H9 (cell line): ENCODE data around the gene SERPINB2. TPM values are rescaled to one million over a fixed set of nuclear protein-coding genes. Genes with fewer than 3 reads are reported as not detected.

Experiments used
- DNase-seq: peaks from one replicate; pipeline ENCODE4 v3.0.0-alpha.2; 2017
- H2AFZ ChIP-seq: one replicate; pipeline ENCODE4 v1.6.1; 2013; ENCODE audit warnings: mild to moderate bottlenecking, low read length, control low read depth, moderate library complexity
- H2AK5ac ChIP-seq: 2 replicates; pipeline ENCODE4 v1.6.1; 2013; ENCODE audit warnings: low read length, control low read depth, mixed read lengths; ENCODE audit not compliant: insufficient read length
- H2BK120ac ChIP-seq: one replicate; pipeline ENCODE4 v1.6.1; 2013; ENCODE audit warnings: low read depth, mild to moderate bottlenecking, low read length, control low read depth, inconsistent platforms; ENCODE audit not compliant: poor library complexity, severe bottlenecking
- H2BK12ac ChIP-seq: 2 replicates; pipeline ENCODE4 v1.6.1; 2013; ENCODE audit warnings: low read length, control low read depth, mixed read lengths, low read depth; ENCODE audit not compliant: insufficient read length
- H2BK15ac ChIP-seq: 2 replicates; pipeline ENCODE4 v1.6.1; 2013; ENCODE audit warnings: low read depth, low read length, control low read depth
- H2BK20ac ChIP-seq: one replicate; pipeline ENCODE4 v1.6.1; 2013; ENCODE audit warnings: low read depth, mild to moderate bottlenecking, low read length, control low read depth, inconsistent platforms; ENCODE audit not compliant: poor library complexity, severe bottlenecking
- H2BK5ac ChIP-seq: 2 replicates; pipeline ENCODE4 v1.6.1; 2013; ENCODE audit warnings: low read length, control low read depth, mixed read lengths; ENCODE audit not compliant: insufficient read length
- H3K14ac ChIP-seq: 2 replicates; pipeline ENCODE4 v1.6.1; 2013; ENCODE audit warnings: low read length, control low read depth; ENCODE audit not compliant: insufficient read depth
- H3K18ac ChIP-seq: 2 replicates; pipeline ENCODE4 v1.6.1; 2013; ENCODE audit warnings: low read depth, mild to moderate bottlenecking, mixed read lengths, low read length, control low read depth; ENCODE audit not compliant: insufficient read length
- H3K23ac ChIP-seq: 2 replicates; pipeline ENCODE4 v1.6.1; 2013; ENCODE audit warnings: low read length, control low read depth, mixed read lengths, low read depth; ENCODE audit not compliant: insufficient read length
- H3K23me2 ChIP-seq: 2 replicates; pipeline ENCODE4 v1.6.1; 2013; ENCODE audit warnings: low read depth, mild to moderate bottlenecking, mixed read lengths, low read length, control low read depth; ENCODE audit not compliant: insufficient read length, poor library complexity, severe bottlenecking
- H3K27ac ChIP-seq: 2 replicates; pipeline ENCODE4 v1.5.1; 2013; ENCODE audit warnings: low read length, control low read depth, mixed read lengths, low read depth; ENCODE audit not compliant: insufficient read length
- H3K27me3 ChIP-seq: 2 replicates; pipeline ENCODE4 v1.6.1; 2013; ENCODE audit warnings: low read length, control low read depth, inconsistent platforms; ENCODE audit not compliant: insufficient read depth
- H3K4ac ChIP-seq: 2 replicates; pipeline ENCODE4 v1.6.1; 2013; ENCODE audit warnings: low read depth, mild to moderate bottlenecking, control low read depth, inconsistent platforms, low read length, moderate library complexity
- H3K4me1 ChIP-seq: 2 replicates; pipeline ENCODE4 v1.6.1; 2013; ENCODE audit warnings: low read length, control low read depth, inconsistent platforms; ENCODE audit not compliant: insufficient read depth
- H3K4me2 ChIP-seq: 2 replicates; pipeline ENCODE4 v1.6.1; 2013; ENCODE audit warnings: low read length, control low read depth, mixed read lengths; ENCODE audit not compliant: insufficient read length, insufficient read depth
- H3K56ac ChIP-seq: 2 replicates; pipeline ENCODE4 v1.6.1; 2013; ENCODE audit warnings: low read depth, mild to moderate bottlenecking, mixed read lengths, low read length, control low read depth; ENCODE audit not compliant: insufficient read length
- H3K79me1 ChIP-seq: 2 replicates; pipeline ENCODE4 v1.6.1; 2013; ENCODE audit warnings: low read depth, mild to moderate bottlenecking, moderate library complexity, low read length, control low read depth, inconsistent platforms; ENCODE audit not compliant: insufficient read depth, poor library complexity, severe bottlenecking
- H3K79me2 ChIP-seq: 2 replicates; pipeline ENCODE4 v1.6.1; 2013; ENCODE audit warnings: low read length, control low read depth, inconsistent platforms; ENCODE audit not compliant: insufficient read depth
- H3K9ac ChIP-seq: 2 replicates; pipeline ENCODE4 v1.6.1; 2013; ENCODE audit warnings: low read length, control low read depth, mixed read lengths; ENCODE audit not compliant: insufficient read length; ENCODE audit errors: extremely low read depth
- H3K9me3 ChIP-seq: one replicate; pipeline ENCODE4 v1.6.1; 2013; ENCODE audit warnings: low read depth, low read length, inconsistent platforms; ENCODE audit not compliant: control insufficient read depth
- H3T11ph ChIP-seq: one replicate; pipeline ENCODE4 v1.6.1; 2013; ENCODE audit warnings: mild to moderate bottlenecking, low read length, control low read depth, inconsistent platforms
- H4K20me1 ChIP-seq: one replicate; pipeline ENCODE4 v1.6.1; 2013; ENCODE audit not compliant: control insufficient read depth, insufficient read length, insufficient read depth
- H4K5ac ChIP-seq: 2 replicates; pipeline ENCODE4 v1.6.1; 2013; ENCODE audit warnings: low read depth, mild to moderate bottlenecking, mixed read lengths, low read length, control low read depth; ENCODE audit not compliant: insufficient read length
- H4K8ac ChIP-seq: replicated peaks from 2 replicates; pipeline ENCODE4 v1.6.1; 2013; ENCODE audit warnings: low read length, control low read depth, mixed read lengths, low read depth; ENCODE audit not compliant: insufficient read length
- H4K91ac ChIP-seq: 2 replicates; pipeline ENCODE4 v1.6.1; 2013; ENCODE audit warnings: low read depth, mild to moderate bottlenecking, moderate library complexity, mixed read lengths, low read length, control low read depth; ENCODE audit not compliant: insufficient read length
- H3K27ac Mint-ChIP-seq, 3 experiments: 2 replicates in 2 of 3; 3 replicates in 1 of 3; pipeline ENCODE4 v1.8.0; 2020 to 2021; ENCODE audit warnings: mixed read lengths in 3 of 3, mild to moderate bottlenecking in 1 of 3, moderate library complexity in 1 of 3
- H3K27me3 Mint-ChIP-seq: 2 replicates; pipeline ENCODE4 v1.8.0; 2021; ENCODE audit warnings: low read depth, mild to moderate bottlenecking, moderate library complexity, mixed read lengths
- H3K36me3 Mint-ChIP-seq, 3 experiments: 2 replicates in 2 of 3; 3 replicates in 1 of 3; pipeline ENCODE4 v1.8.0; 2020 to 2021; ENCODE audit warnings: low read depth in 3 of 3, mixed read lengths in 3 of 3; ENCODE audit not compliant: insufficient read depth in 1 of 3
- H3K4me1 Mint-ChIP-seq, 2 experiments: 2 replicates each; pipeline ENCODE4 v1.8.0; 2020; ENCODE audit warnings: mixed read lengths in 2 of 2
- H3K4me3 Mint-ChIP-seq, 2 experiments: 2 replicates in 1 of 2; 3 replicates in 1 of 2; pipeline ENCODE4 v1.8.0; 2020 to 2021; ENCODE audit warnings: mild to moderate bottlenecking in 2 of 2, mixed read lengths in 2 of 2, moderate library complexity in 1 of 2
- H3K9me3 Mint-ChIP-seq, 2 experiments: 2 replicates in 1 of 2; 3 replicates in 1 of 2; pipeline ENCODE4 v1.8.0; 2020; ENCODE audit warnings: mild to moderate bottlenecking in 2 of 2, mixed read lengths in 2 of 2, moderate library complexity in 1 of 2
- WGBS: extraction: QIAGEN DNeasy Blood & Tissue Kit; methylation state at CpG from one replicate; pipeline ENCODE4 v1.1.7; 2013; ENCODE audit warnings: missing lambda C conversion rate, low lambda C conversion rate, mixed read lengths; ENCODE audit not compliant: insufficient read length; ENCODE audit errors: extremely low coverage; 5-methylcytosine and 5-hydroxymethylcytosine counted together
- total RNA-seq: library from RNA; stranded (reverse); gene quantifications from 2 replicates; pipeline ENCODE4 v1.2.1, GENCODE V29; 2021
- TF ChIP-seq, protein P1 (sequence below): fragments of 200-600 bp; sonication (generic); conservative IDR thresholded peaks from 3 replicates; pipeline ENCODE4 v1.8.0; 2021; ENCODE audit warnings: antibody characterized with exemption, mild to moderate bottlenecking

The SERPINB2 gene
- total RNA-seq, 1 experiment from 2014 or later, result not detected

DNA sequence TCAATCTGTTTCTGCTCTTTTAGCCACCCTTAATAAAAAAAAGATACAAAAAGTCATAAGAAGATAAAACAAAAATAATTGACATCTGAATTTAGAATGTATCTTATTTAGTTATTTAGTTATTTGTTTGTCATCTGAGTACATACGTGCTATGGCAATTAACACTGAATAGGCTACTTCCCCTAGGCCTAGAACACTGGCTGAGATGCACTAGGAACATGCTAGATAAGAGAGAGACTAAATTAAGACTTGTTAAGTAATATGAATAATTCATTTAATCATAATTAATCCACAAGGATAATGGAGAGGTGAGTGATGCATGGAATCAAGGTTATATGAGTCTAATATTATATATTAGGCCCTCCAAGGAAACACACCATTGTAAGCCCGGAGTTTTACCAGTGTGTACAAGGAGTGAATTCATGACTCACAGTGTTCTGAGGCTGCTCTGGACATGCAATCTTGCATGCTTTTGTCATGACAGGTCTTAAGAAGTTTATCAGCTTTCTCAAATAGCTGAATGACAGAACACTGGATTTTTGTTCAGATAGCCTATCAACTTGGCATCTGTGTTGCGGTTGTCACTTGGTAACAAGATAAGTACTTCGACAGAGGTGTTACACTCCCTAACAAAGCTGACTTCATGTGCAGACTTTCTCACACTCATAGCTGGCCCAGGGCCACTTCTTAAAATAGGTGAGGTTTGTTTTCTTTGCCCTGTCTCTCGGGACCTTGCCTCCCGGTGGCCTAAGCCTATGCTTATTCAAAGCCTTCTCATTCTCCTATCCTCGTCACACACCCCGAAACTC is 5.0 kb upstream of the SERPINB2 start:
- Mint-ChIP-seq H3K4me3 (no peak overlapping the region), H3K27me3 (no peaks in the 10 kb centered on the region), H3K27ac (no peak overlapping the region), H3K9me3 (no peaks in the 10 kb centered on the region), H3K36me3 (no peaks in the 10 kb centered on the region), H3K4me1 (no peaks in the 10 kb centered on the region)
- Histone ChIP-seq H3K4ac (no peak overlapping the region), H2BK5ac (no peak overlapping the region), H4K20me1 (no peaks in the 10 kb centered on the region), H3K14ac (no peak overlapping the region), H2BK120ac (no peak overlapping the region), H3K4me1 (no peaks in the 10 kb centered on the region), H4K8ac (no peak overlapping the region), H3K79me2 (no peaks in the 10 kb centered on the region), H3K79me1 (no peaks in the 10 kb centered on the region), H3K9me3 (no peaks in the 10 kb centered on the region), H3K23ac (no peak overlapping the region), H2BK15ac (no peak overlapping the region), H3K18ac (no peak overlapping the region), H4K5ac (no peak overlapping the region), H3K4me2 (no peak overlapping the region), H2BK20ac (no peak overlapping the region), H2AK5ac (no peak overlapping the region), H3T11ph (no peak overlapping the region), H2AFZ (no peak overlapping the region), H3K27ac (no peak overlapping the region), H3K56ac (no peak overlapping the region), H3K27me3 (no peaks in the 10 kb centered on the region), H3K23me2 (no peaks in the 10 kb centered on the region), H3K9ac (no peak overlapping the region), H2BK12ac (no peak overlapping the region), H4K91ac (no peak overlapping the region)
- DNase-seq, result no peak
- no CpG with 5 or more reads among the region's 8 CpGs for WGBS
- TF ChIP-seq, protein P1, sequence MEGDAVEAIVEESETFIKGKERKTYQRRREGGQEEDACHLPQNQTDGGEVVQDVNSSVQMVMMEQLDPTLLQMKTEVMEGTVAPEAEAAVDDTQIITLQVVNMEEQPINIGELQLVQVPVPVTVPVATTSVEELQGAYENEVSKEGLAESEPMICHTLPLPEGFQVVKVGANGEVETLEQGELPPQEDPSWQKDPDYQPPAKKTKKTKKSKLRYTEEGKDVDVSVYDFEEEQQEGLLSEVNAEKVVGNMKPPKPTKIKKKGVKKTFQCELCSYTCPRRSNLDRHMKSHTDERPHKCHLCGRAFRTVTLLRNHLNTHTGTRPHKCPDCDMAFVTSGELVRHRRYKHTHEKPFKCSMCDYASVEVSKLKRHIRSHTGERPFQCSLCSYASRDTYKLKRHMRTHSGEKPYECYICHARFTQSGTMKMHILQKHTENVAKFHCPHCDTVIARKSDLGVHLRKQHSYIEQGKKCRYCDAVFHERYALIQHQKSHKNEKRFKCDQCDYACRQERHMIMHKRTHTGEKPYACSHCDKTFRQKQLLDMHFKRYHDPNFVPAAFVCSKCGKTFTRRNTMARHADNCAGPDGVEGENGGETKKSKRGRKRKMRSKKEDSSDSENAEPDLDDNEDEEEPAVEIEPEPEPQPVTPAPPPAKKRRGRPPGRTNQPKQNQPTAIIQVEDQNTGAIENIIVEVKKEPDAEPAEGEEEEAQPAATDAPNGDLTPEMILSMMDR, result no peak
